ENCODE results near the gene DNAI1. TPM values are rescaled to one million over a fixed set of nuclear protein-coding genes. Genes with fewer than 3 reads are reported as not detected.
A peak's percentile ranks its signal among the peaks of the same experiment; 100 is the strongest.

The DNAI1 gene
- total RNA-seq, 1 experiment from 2014 or later: 1.1 TPM

DNA sequence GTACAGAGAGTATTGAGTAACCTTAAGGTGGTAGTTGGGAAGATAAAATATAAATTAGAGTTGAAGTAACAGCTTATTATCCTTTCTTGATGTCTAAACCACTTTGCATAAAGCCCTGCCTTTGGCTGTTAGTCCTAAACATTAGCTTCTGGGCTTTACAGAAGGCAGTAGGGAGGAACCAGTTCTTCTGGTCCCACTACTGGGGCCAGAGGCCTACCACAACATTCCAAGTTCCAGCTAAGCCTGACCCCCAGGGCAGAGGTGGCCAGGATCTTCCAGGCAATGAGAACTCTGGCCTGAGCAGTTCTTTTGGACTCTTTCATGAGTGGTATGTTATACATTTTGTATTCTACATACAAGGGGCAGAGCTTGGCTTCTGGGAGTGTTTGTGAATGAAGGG, 26.1 kb downstream of the DNAI1 start:
- H3K27me3 ChIP-seq (ENCODE audit: insufficient read depth, low read length): peaks cover 4% of the 10 kb centered on the region; the same call in 1 of the 2 replicates
- ChIA-PET RAD21 (ENCODE audit: low non-redundant PET in 1 of 2, low total read pairs in 2 of 2, uncharacterized antibody in 2 of 2, unreplicated experiment in 2 of 2) (interaction anchor here in 1 of 2 experiments (0.6 kb wide), 1 partner anchor 68 kb away, joined by 3 read pairs; no protein-coding TSS in a partner anchor), POLR2A (no interaction called here), CTCF (no interaction called here)
- no TSS peak for BruUV-seq (replicated peaks)
- no peak overlapping the region for H2AFZ ChIP-seq (ENCODE audit: low read depth, low read length, poor library complexity, severe bottlenecking)
- H3K9ac ChIP-seq (ENCODE audit: low read length): no peak overlapping the region
- no peak overlapping the region for H3K27ac ChIP-seq (ENCODE audit: low read depth, low read length)
- TF ChIP-seq SP1 (IDR thresholded peaks at IDR 0.05; ENCODE audit: low read depth) (no peak), TCF7L2 (IDR thresholded peaks at IDR 0.05; ENCODE audit: borderline replicate concordance, extremely low read depth, insufficient read depth, insufficient read length) (no peak), EZH2 (IDR thresholded peaks at IDR 0.05) (no peak), EZH2phosphoT487 (IDR thresholded peaks at IDR 0.05; ENCODE audit: borderline replicate concordance) (no peak), CTCF (IDR thresholded peaks at IDR 0.05 in 2 of 3, conservative IDR thresholded peaks at IDR 0.05 in 1 of 3; ENCODE audit: borderline replicate concordance in 1 of 3, insufficient read depth in 1 of 3, low read depth in 2 of 3, low read length in 2 of 3) (no peak), ZNF274 (IDR thresholded peaks at IDR 0.05; ENCODE audit: low read depth, low read length) (no peak), ATF3 (IDR thresholded peaks at IDR 0.05) (no peak), YY1 (IDR thresholded peaks at IDR 0.05; ENCODE audit: extremely low read depth, insufficient replicate concordance, low read depth, low read length) (no peak), ZBTB33 (IDR thresholded peaks at IDR 0.05; ENCODE audit: extremely low read depth, insufficient replicate concordance, low read length) (no peak), SIN3A (IDR thresholded peaks at IDR 0.05; ENCODE audit: low read depth) (no peak), CEBPB (IDR thresholded peaks at IDR 0.05; ENCODE audit: low read depth) (no peak), POLR2A (IDR thresholded peaks at IDR 0.05; ENCODE audit: borderline replicate concordance, extremely low read depth, insufficient read depth, insufficient read length) (no peak), POLR2AphosphoS5 (IDR thresholded peaks at IDR 0.05; ENCODE audit: low read depth, low read length) (no peak), SRF (IDR thresholded peaks at IDR 0.05; ENCODE audit: low read depth) (no peak), ZFX (IDR thresholded peaks at IDR 0.05) (no peak)
- TF ChIP-seq, protein P1, sequence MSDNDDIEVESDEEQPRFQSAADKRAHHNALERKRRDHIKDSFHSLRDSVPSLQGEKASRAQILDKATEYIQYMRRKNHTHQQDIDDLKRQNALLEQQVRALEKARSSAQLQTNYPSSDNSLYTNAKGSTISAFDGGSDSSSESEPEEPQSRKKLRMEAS (IDR thresholded peaks at IDR 0.05): no peak
- H3K79me2 ChIP-seq (ENCODE audit: insufficient read depth, low read length): no peaks in the 10 kb centered on the region
- DNase-seq (ENCODE audit: low read depth, low spot score): no peak
- H3K4me3 ChIP-seq (replicated peaks in 1 of 2; ENCODE audit: low read depth in 1 of 2, low read length in 2 of 2): no peak overlapping the region
- H3K36me3 ChIP-seq (ENCODE audit: control insufficient read depth in 1 of 2, insufficient read depth in 2 of 2, low read length in 2 of 2): no peaks in the 10 kb centered on the region
- intact Hi-C loops (cut with micrococcal nuclease): no loop called here
- no peaks in the 10 kb centered on the region for H3K9me3 ChIP-seq (ENCODE audit: control insufficient read depth in 1 of 2, insufficient read depth in 1 of 2, low read depth in 1 of 2, low read length in 2 of 2)
- H3K9me2 ChIP-seq (ENCODE audit: insufficient read depth): no peaks in the 10 kb centered on the region
- H3K4me1 ChIP-seq (ENCODE audit: control insufficient read depth in 1 of 2, insufficient read depth in 2 of 2, low read length in 2 of 2): peaks cover 0 to 5% of the 10 kb centered on the region in 2 experiments; a peak in 1 of 4 replicates
- ATAC-seq: peak; percentile 27; the same call in 1 of the 2 replicates
- peak overlapping the region; percentile 25; the same call in 1 of the 2 replicates for H3K4me2 ChIP-seq (ENCODE audit: low read length)
- H4K20me1 ChIP-seq (ENCODE audit: insufficient read depth): no peaks in the 10 kb centered on the region
